GM19468 (cell line): Measurements from ENCODE around the gene SHISA5.
"Not testable (repeated sequence)": the region's sequence is repeated elsewhere in the genome, so short reads cannot be mapped to it uniquely, and the experiment has no call there.

Source experiments
- ATAC-seq: cut with Tn5 transposase; IDR thresholded peaks from one replicate; pipeline ENCODE4 v1.9.1; 2021; ENCODE audit warnings: mild to moderate bottlenecking, moderate library complexity, moderate number of reproducible peaks; ENCODE audit not compliant: unreplicated experiment; ENCODE audit errors: extremely low read depth

SHISA5 gene

DNA sequence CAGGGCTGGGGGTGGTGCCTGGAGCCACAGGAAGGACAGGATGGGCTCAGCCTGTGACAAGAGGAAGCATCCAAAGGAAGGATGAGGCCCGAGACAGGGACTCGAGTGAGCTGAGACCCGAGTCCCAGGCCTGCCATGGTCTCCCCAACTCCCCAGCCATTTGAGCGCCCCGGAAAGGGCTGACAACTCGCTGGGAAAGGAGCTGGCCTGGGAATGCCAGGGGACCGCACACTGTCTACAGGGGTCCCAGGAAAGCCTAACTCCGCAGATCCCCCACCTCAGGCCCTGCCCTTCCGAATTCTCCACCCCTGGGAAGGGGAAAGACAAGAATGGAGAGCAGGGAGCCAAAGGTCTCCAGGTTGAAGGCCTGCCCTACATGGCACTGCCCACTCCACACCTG lies 21.0 kb upstream of the SHISA5 start:
- no peak for ATAC-seq

DNA sequence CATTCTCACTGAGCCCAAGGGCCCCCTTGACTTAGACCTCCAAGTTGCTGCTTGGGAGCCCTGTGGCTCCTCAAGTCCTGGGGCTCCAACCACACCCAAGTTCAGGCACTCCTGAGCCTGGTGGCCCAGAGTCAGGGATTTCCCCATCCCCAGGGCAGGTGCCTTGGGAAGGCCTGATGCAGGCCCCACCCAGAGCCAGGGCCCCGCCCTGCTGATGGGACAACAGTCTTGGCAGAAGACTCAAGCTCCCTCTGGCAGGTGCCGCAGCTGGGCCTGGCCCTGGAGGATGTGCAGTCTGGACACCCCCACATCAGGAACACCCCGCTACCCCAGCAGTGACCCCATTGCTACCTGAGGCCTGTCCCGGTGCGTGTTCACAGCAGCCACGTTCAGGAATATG lies 17.7 kb upstream of the SHISA5 start:
- ATAC-seq, result no peak

DNA sequence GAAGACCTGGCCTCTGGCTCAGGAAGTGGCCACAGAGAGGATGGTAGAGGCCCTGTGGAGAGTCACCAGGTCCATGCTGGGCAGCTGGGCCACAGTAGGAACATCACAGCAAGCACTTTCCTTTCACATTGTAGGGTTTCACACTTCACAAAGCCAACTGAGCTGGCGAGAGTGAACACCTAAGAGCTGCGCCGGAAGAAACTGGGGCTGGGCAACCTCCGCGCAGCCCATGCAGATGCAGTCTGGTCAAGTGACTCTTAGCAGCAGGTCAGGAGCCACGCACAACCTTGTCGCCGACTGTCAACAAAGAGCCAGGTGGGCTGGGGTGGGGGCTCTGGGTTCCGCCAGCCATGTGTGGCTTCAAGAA lies 15.3 kb upstream of the SHISA5 start:
- ATAC-seq, result no peak

DNA sequence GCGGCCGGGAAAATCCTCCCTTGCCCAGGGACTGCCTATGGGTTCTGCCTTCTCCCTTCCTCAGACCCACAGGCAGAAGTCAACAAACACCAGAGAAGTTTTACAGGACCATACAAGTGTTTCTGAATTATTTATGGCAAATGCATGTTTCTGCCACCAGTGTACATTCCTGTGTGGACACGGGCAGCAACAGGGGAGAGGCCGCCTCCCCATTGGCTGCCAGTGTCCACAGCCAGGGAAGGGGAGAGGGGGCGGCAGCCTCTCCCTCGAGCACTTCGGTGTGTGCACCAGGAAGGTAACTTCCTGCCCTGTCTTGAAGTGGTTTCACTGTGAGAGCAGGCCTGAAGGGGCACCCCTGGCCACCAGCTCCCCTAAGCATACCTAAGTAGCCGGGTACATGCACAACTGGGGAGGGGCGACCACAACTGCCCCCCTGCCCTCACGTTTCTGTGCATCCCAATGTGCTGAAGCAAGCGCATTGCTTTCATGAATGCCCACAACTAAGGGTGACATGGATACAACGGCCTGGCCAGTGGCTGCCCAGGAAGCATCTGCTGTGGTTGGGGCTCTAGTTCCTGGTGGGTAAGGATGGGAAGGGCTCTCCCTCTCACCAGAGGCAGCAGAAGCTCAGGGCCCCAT lies 14.8 kb upstream of the SHISA5 start:
- ATAC-seq, result no peak

DNA sequence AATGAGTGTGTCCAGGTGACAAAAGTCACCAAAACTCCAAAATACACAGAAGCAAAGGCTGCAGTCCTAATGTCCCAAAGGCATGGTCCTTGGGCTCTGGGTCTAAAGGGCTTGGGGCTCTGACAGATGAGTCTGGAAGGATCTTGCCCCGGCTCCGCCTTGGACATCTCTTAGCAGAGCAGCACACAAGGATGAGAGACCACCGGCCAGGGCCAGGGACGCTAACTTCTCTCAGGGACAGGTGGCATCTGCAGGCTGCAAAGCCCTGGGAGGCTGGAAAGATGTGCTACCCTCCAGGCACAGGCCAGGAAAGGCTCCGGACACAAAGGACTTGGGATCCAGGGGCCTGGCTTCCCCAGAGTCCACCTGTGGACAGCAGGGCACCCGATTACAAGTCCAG lies 14.1 kb upstream of the SHISA5 start:
- no peak for ATAC-seq

DNA sequence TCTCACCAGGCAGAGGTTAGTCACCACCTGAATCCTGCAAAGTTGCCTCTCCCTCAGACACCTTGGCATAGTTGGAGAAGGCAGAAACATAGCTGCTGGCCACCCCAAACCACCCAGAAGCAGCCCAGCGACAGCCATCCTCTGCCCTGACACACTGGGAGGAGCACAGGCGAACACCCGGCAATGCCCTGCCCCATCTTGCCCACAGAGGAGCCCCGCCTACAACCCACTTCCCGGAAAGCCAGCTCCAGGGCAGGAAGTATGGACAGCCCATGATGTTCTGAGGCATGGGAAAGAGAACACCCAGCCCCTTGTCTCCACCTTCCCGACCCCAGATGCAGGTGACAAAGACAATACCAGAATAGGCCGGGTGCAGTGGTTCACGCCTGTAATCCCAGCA lies 12.6 kb upstream of the SHISA5 start:
- ATAC-seq, result no peak

DNA sequence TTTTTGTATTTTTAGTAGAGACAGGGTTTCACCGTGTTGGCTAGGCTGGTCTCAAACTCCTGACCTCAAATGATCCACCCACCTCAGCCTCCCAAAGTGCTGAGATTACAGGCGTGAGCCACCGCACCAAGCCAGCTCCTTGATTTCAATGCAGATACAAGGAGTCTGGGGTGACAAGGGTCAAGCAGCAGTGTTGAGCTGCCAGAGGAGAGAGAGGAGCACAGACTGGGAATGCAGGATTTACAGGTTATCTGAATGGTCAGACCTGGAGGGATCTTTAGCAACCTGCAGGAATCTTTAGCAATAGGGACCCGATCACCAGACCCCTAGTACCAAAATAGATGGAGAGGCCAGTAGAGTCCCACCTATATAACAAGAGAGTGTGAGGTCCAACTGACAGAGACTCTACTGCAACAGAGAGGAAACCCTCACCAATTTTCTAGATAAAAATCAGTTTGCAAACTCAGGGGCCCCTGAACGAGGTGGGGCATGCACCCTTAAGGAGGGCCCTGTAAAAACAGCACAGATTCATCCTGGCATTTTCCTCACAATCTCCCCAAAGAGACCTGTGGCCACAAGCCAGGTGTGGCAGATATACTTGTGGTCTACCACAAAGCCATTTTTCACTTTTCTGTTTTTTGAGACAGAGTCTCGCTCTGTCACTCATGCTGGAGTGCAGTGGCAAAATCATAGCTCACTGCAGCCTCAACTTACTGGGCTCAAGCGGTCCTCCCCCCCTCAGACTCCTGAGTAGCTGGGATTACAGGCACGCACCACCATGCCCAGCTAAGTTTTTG lies 10.7 kb upstream of the SHISA5 start:
- no peak for ATAC-seq

DNA sequence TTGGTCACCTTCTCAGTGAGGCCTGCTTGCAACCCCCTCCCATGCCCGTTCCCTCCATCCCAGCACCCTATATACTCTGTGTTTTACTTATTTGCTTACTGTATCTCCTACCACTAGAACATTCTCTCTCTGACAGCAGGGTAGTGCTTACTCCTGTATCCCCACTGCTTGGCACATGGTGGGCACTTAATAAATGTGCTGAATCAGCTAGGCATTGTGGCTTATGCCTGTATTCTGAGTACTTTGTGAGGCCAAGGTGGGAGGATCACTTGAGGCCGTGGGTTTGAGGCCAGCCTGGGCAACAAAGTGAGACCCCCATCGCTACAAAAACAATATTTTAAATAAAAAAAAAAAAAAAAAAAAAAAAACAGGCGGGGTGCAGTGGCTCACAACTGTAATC lies 7.6 kb upstream of the SHISA5 start:
- ATAC-seq, result no peak

DNA sequence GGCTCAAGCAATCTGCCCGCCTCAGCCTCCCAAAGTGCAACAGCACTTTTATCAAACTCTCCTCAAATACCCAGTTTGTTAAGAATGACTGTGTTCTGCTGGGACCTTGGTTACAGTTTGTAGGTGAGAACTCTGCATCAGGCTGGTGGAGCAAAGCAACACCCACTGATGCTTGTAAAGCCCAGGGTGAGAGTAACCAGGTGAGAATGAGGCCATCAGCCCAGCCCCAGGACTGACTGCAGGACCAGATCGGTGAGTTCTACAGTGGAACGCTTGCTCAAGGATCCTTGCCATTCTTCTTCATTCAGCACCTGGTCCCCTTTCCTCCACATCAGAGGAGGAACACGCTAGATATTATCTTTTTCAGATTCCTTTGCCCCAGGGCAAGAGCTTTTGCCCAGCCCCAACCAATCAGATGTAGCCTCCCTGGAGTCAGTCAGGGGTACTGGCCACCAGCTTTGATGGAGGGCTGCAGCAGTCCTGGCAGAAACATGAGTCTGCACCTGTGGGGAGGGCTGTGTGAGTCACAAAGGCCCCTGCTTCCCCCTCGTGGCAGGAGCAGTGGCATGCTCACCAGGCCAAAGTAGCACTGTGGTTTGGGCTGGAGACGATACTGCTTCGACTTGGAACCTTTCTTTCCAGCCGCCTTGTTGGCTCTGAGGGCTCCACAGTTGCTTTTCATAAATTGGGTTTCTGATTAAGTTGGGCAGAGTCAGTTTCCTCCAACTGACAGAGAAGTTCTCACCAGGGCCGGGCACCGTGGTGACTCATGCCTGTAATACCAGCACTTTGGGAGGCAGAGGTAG lies 3.5 kb upstream of the SHISA5 start:
- ATAC-seq, result no peak

DNA sequence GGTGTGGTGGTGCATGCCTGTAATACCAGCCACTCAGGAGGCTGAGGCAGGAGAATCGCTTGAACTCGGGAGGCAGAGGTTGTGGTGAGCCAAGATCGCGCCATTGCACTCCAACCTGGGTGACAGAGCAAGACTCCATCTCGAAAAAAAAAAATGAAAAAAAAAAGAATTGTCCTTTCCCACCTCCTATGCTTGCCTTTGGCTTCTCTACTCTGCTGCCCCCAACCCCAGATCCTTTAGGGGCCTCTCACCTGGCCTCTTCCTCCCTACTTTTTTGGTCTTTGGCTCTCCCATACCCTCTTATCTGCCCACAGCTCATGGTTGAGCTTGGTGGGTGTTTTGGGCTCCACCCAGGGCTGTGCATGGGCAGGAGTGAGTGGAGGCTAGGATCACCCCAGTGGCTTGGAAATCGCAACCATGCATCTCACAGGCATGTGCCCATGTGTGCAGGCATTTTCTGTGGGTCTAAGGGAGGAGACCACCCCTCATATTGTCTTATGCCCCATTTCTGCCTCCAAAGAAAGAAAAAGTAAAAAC lies 2.1 kb upstream of the SHISA5 start:
- no peak for ATAC-seq

DNA sequence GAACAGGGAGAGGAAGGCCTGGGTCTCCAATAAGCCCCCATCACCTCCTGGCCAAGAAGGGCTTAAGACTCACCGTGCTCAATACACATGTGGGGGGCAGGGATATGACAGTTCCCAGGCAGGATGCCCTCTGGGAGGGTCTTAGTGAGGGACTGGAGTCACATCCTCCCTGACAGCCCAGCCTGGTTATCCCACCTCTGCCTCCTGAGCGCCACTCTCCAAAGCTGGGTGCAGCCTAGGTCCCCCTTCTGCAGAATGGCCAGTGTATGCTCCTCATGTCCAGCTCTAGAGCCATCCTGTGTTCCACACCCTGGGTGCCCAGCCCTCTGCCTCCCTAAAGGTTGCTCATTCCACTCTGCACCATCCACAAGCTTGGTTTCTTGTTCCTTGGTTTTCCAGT lies 1.2 kb upstream of the SHISA5 start:
- no peak for ATAC-seq

DNA sequence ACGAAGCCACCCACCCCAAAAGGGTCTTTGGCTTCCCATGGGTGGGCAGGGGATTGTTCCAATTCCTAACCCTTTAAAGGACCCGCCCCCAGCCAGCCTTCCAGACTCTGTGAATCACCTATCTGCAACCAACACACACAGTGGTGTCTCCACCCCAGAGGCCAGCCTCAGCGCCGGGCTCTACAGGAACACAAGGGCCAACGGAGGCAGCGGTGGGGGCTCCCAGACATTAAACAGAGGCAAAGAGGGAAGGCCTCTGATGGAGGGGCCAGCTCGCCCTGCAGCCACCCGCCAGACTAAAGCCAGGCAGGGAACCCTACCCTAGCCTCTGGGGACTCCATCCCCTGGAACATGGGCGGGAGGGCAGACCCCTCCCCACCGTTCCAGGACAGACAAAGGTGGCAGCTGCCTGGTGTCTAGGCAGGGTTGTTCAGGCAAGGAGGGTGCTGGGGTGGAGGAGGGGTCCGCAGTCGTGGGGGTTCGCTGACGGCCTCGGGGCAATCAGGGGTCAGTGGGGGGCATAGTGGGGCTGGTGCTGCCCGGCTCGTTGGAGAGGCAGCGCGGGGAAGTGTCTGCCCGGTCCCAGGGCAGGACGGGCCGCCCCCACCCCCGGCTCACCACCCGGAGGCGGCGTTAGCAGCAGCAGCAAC lies 448 bp downstream of the SHISA5 start:
- no peak for ATAC-seq

DNA sequence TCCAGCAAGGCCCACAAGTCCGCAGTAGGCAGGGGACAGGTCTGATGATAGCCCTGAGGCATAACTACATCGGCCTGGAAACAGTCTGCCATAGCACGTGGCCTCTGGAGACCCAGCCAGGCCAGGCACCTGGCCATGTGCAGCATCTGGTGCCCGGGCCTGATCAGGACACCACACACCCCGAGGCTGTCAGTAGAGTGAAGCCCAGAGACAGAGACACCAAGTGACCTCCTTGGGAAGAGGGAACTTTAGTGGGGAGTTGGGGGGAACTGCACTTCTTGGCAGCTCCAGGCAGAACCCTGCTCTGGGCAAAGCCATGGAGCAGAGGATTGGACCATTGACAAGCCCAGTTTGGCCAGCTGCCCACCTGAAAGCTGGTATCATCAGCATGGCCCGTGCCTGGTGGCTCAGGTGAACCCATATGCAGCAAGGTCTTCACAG lies 1.2 kb downstream of the SHISA5 start:
- no peak for ATAC-seq

DNA sequence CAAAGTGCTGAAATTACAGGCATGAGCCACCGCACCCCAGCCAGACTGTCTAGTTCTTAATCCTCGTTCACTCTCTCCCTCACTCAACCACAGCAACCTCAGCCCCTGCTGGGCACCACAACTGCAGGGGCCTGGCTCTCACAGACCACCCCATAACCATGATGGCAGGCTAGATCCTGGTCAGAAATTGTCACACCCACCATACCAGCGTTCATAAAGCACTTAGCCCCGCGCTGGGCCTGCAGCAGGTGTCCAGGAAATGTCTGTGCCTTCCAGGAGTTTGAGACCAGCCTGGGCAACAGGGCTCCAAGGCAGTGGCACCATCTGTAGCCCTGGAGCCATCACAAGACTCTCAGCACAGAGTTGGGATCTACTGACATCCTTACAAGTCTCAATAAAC lies 1.9 kb downstream of the SHISA5 start:
- no peak for ATAC-seq

DNA sequence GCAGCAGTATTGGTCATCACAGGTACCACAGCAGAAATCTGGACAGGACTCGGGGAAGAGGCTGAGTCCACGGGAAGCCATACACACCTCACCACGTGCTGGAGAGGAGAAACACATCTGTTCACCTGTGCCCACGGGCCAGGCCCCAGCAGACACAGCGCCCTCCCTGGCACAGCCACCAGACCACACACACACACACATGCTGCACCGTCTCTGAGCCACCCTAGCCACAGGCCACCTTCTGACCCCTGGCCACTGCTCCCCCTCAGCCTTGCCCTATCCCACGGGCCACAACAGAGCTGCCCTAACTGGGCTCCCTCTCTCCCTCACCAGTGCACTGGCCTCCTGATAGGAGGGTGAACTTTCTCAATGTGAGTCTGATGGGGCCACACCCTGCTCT lies 2.8 kb downstream of the SHISA5 start:
- ATAC-seq, result no peak

DNA sequence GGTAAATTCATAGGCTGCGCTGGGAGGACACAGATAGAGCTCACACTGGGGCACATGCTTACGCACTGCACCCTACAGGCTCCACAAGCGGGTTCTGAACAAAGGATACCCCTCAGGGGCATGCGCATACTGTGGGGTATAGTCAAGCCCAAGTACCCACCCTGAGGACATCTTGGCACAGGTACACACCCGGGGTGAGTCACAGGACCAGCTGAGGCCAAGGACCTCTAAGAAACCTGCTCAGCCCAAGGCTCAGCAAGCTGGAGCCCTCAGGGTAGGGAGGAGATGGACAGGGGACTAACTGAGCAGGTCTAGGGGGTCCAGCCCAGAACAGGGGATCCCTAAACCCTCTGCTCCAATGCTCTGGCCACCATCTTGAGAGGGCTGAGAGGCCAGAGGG lies 3.3 kb downstream of the SHISA5 start:
- no peak for ATAC-seq

DNA sequence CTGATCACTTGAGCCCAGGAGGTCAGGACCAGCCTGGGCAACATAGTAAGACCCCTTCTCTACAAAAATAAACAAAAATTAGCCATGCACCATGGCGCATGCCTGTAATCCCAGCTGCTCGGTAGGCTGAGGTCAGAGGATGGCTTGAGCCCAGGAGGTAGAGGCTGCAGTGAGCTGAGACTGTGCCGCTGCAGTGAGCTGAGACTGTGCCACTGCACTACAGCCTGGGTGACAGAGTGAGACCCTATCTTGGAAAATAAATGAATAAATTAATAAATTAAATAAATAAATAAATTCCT lies 10.8 kb downstream of the SHISA5 start:
- ATAC-seq, result no peak

DNA sequence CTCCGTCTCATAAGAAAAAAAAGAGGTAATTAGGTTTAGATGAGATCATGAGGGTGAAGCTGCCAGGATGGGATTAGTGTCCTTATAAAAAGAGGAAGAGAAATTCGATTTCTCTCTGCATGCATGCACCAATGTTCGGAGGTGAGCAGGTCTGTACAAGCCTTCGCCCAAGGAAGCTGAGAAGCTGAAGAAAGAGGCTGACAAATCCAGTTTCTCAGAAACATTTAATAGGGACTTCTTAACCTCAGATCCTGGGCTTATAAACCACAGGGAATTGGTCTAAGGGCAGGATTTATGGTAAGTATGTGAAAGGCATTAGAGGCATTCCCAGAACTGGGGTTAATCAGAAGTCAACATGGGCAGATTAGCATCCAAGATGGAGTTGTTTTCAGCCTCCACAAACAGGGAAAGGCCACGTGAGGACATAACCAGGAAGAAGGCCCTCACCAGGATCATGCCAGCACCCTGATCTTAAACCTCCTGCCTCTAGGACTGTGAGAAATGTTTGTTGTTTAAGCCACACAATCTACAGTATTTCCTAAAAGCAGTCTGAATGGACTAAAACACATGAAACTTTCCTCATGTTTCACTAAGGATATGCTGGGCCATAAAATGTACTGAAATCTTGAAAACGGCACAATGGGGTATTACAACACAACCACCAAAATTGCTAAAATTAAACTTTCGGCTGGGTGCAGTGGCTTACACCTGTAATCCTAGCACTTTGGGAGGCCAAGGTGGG lies 11.3 kb downstream of the SHISA5 start:
- ATAC-seq, result no peak

DNA sequence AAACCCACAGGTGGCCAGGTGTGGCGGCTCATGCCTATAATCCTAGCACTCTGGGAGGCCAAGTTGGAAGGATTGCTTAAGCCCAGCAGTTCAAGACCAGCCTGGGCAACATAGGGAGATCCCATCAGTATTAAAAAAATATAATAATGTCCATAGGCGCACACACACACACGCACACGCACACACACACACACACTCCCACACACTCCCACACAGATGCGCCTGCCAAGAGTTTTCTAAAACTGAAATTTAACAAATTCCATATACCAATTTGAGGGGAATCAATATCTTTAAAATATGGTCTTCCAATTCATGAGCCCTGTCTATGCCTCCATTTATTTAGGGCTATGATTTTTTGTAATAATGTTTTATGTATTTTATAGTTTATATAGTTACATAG lies 17.0 kb downstream of the SHISA5 start:
- no peak for ATAC-seq

DNA sequence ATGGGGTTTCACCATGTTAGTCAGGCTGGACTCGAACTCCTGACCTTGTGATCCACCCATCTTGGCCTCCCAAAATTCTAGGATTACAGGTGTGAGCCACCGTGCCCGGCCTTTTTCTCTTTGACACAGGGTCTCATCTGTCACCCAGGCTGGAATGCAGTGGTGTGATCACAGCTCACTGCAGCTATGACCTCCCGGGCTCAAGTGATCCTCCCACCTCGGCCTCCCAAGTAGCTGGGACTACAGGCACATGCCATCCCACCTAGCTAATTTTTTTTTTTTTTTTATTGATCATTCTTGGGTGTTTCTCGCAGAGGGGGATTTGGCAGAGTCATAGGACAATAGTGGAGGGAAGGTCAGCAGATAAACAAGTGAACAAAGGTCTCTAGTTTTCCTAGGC lies 21.2 kb downstream of the SHISA5 start:
- ATAC-seq, result not testable (repeated sequence)
